NCI-H1930 (cell line): ENCODE data around the gene PGPEP1.
"Not testable (repeated sequence)": the region's sequence is repeated elsewhere in the genome, so short reads cannot be mapped to it uniquely, and the experiment has no call there.

Source experiments
- DNase-seq, 2 experiments: peaks; one replicate each; lab custom pipeline; 2025; lab: John Stamatoyannopoulos, UW

The PGPEP1 gene

GRCh38 chr19:18332917-18333530 is 7.4 kb upstream of the PGPEP1 start:
- no peak for DNase-seq

- no peak for DNase-seq
These were observed 6.7 kb upstream of the PGPEP1 start for GRCh38 chr19:18333680-18334079.

- no peak for DNase-seq
These were observed 4.3 kb upstream of the PGPEP1 start for GRCh38 chr19:18336121-18336520.

- no peak for DNase-seq
These were observed 1.9 kb upstream of the PGPEP1 start for GRCh38 chr19:18338541-18338940.

- DNase-seq: no peak
These were observed 675 bp upstream of the PGPEP1 start for GRCh38 chr19:18339723-18340122.

GRCh38 chr19:18340990-18341868 is 831 bp downstream of the PGPEP1 start:
- DNase-seq: no peak

- no peak for DNase-seq
These were observed 1.8 kb downstream of the PGPEP1 start for GRCh38 chr19:18342090-18342632.

GRCh38 chr19:18344582-18344950 is 4.2 kb downstream of the PGPEP1 start:
- DNase-seq: no peak

GRCh38 chr19:18345296-18345695 is 4.9 kb downstream of the PGPEP1 start:
- DNase-seq: no peak

GRCh38 chr19:18346091-18346490 is 5.7 kb downstream of the PGPEP1 start:
- DNase-seq: no peak

GRCh38 chr19:18348171-18348570 is 7.8 kb downstream of the PGPEP1 start:
- no peak for DNase-seq

GRCh38 chr19:18348818-18349339 is 8.5 kb downstream of the PGPEP1 start:
- DNase-seq: not testable (repeated sequence)

GRCh38 chr19:18349524-18350128 is 9.2 kb downstream of the PGPEP1 start:
- no peak for DNase-seq

GRCh38 chr19:18350490-18350889 is 10.1 kb downstream of the PGPEP1 start:
- DNase-seq: no peak

- no peak for DNase-seq
These were observed 11.1 kb downstream of the PGPEP1 start for GRCh38 chr19:18351544-18351943.

- no peak for DNase-seq
These were observed 13.1 kb downstream of the PGPEP1 start for GRCh38 chr19:18353378-18354005.

- not testable (repeated sequence) for DNase-seq
These were observed 14.3 kb downstream of the PGPEP1 start for GRCh38 chr19:18354743-18355142.

- no peak for DNase-seq
These were observed 16.6 kb downstream of the PGPEP1 start for GRCh38 chr19:18357041-18357440.

- no peak for DNase-seq
These were observed 21.2 kb downstream of the PGPEP1 start for GRCh38 chr19:18361646-18362045.

GRCh38 chr19:18362934-18363542 is 22.6 kb downstream of the PGPEP1 start:
- DNase-seq: no peak

GRCh38 chr19:18363787-18364186 is 23.4 kb downstream of the PGPEP1 start:
- no peak for DNase-seq
